ENCODE results near the gene HMOX1. TPM values are rescaled to one million over a fixed set of nuclear protein-coding genes. Genes with fewer than 3 reads are reported as not detected.
A peak's percentile ranks its signal among the peaks of the same experiment; 100 is the strongest.

HMOX1 gene
- polyA plus RNA-seq, 1 donor (not counting 4 experiments of a cell fraction or from before 2014, with no cell fraction given) = 1.5 TPM

GRCh38 chr22:35431483-35432227 is 50.8 kb downstream of the HMOX1 start:
- Histone ChIP-seq H3K4me1 (ENCODE audit: control insufficient read depth, extremely low read depth, insufficient read depth, low read length) (peaks cover 6% of the 10 kb centered on the region), H3K9ac (ENCODE audit: control insufficient read depth, extremely low read depth, insufficient read depth, low read length) (peak overlapping the region; percentile 44), H3K79me2 (ENCODE audit: control insufficient read depth, insufficient read depth, low read length) (no peaks in the 10 kb centered on the region), H3K9me1 (ENCODE audit: control insufficient read depth, extremely low read depth, insufficient read depth, low read length) (no peaks in the 10 kb centered on the region), H3K27me3 (ENCODE audit: control insufficient read depth, extremely low read depth, insufficient read depth, low read length) (no peaks in the 10 kb centered on the region), H3K4me2 (ENCODE audit: control insufficient read depth, extremely low read depth, insufficient read depth, low read depth, low read length) (no peak overlapping the region), H4K20me1 (ENCODE audit: control insufficient read depth, extremely low read depth, insufficient read depth, low read length) (no peaks in the 10 kb centered on the region), H3K27ac (ENCODE audit: control insufficient read depth, insufficient read depth, low read length) (peak overlapping the region; percentile 64), H3K36me3 (ENCODE audit: control insufficient read depth in 2 of 2, extremely low read depth in 1 of 2, insufficient read depth in 2 of 2, low read length in 2 of 2) (peaks cover 0 to 12% of the 10 kb centered on the region in 2 experiments), H3K4me3 (ENCODE audit: control insufficient read depth in 2 of 3, extremely low read depth in 1 of 3, insufficient read depth in 2 of 3, low read depth in 1 of 3, low read length in 3 of 3) (no peak overlapping the region), H2AFZ (ENCODE audit: control insufficient read depth, low read length) (no peak overlapping the region), H3K9me3 (ENCODE audit: control insufficient read depth, low read depth, low read length) (peaks cover 12% of the 10 kb centered on the region)
- TF ChIP-seq EZH2 (IDR thresholded peaks at IDR 0.05; ENCODE audit: low read length) (no peak), CTCF (optimal IDR thresholded peaks at IDR 0.05 in 1 of 3, IDR thresholded peaks at IDR 0.05 in 1 of 3, conservative IDR thresholded peaks at IDR 0.05 in 1 of 3; ENCODE audit: extremely low read depth in 1 of 3, insufficient read depth in 2 of 3, low read length in 3 of 3) (peak in 1 of 3 experiments; percentile 16)
- FAIRE-seq (peak; percentile 34), DNase-seq (ENCODE audit: low read depth, low spot score) (no peak)
- dilution Hi-C loops (cut with MboI; ENCODE audit: extremely low pct_ligation_motif_present, low sequenced_read_pairs) = no loop called here

GRCh38 chr22:35432228-35432905 is 51.5 kb downstream of the HMOX1 start:
- Histone ChIP-seq H3K36me3 (ENCODE audit: control insufficient read depth in 2 of 2, extremely low read depth in 1 of 2, insufficient read depth in 2 of 2, low read length in 2 of 2) (peaks cover 0 to 12% of the 10 kb centered on the region in 2 experiments), H3K4me2 (ENCODE audit: control insufficient read depth, extremely low read depth, insufficient read depth, low read depth, low read length) (no peak overlapping the region), H2AFZ (ENCODE audit: control insufficient read depth, low read length) (no peak overlapping the region), H3K4me1 (ENCODE audit: control insufficient read depth, extremely low read depth, insufficient read depth, low read length) (peaks cover 6% of the 10 kb centered on the region), H4K20me1 (ENCODE audit: control insufficient read depth, extremely low read depth, insufficient read depth, low read length) (no peaks in the 10 kb centered on the region), H3K9ac (ENCODE audit: control insufficient read depth, extremely low read depth, insufficient read depth, low read length) (no peak overlapping the region), H3K9me1 (ENCODE audit: control insufficient read depth, extremely low read depth, insufficient read depth, low read length) (no peaks in the 10 kb centered on the region), H3K79me2 (ENCODE audit: control insufficient read depth, insufficient read depth, low read length) (no peaks in the 10 kb centered on the region), H3K27ac (ENCODE audit: control insufficient read depth, insufficient read depth, low read length) (no peak overlapping the region), H3K4me3 (ENCODE audit: control insufficient read depth in 2 of 3, extremely low read depth in 1 of 3, insufficient read depth in 2 of 3, low read depth in 1 of 3, low read length in 3 of 3) (no peak overlapping the region), H3K9me3 (ENCODE audit: control insufficient read depth, low read depth, low read length) (peaks cover 12% of the 10 kb centered on the region), H3K27me3 (ENCODE audit: control insufficient read depth, extremely low read depth, insufficient read depth, low read length) (no peaks in the 10 kb centered on the region)
- DNase-seq (ENCODE audit: low read depth, low spot score) (no peak), FAIRE-seq (no peak)
- no peak for TF ChIP-seq EZH2 (IDR thresholded peaks at IDR 0.05; ENCODE audit: low read length)
- no peak for TF ChIP-seq CTCF (optimal IDR thresholded peaks at IDR 0.05 in 1 of 3, IDR thresholded peaks at IDR 0.05 in 1 of 3, conservative IDR thresholded peaks at IDR 0.05 in 1 of 3; ENCODE audit: extremely low read depth in 1 of 3, insufficient read depth in 2 of 3, low read length in 3 of 3)
- dilution Hi-C loops (cut with MboI; ENCODE audit: extremely low pct_ligation_motif_present, low sequenced_read_pairs) = no loop called here
